ENCODE measurements around the gene MRPL42. TPM values are rescaled to one million over a fixed set of nuclear protein-coding genes. Genes with fewer than 3 reads are reported as not detected.

The MRPL42 gene
- total RNA-seq, 1 donor from 2014 or later = 287 TPM

DNA sequence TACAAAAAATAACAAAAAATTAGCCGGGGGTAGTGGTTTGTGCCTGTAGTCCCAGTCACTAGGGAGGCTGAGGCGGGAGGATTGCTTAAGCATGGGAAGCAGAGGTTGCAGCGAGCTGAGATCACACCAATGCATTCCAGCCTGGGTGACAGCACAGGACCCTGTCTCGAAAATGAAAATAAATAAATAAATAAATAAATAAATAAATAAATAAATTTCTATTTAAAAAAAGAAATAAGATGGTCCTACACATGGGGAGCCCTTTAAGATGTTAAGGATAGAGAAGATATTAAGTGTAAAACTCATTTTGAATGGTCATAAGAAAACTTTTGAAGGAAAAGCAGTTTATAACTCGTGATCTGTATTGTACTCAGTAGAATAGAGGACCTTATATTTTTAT lies 8.2 kb upstream of the MRPL42 start:
- no peaks in the 10 kb centered on the region for H3K36me3 ChIP-seq
- no peaks in the 10 kb centered on the region for H3K9me3 Mint-ChIP-seq
- H2AFZ ChIP-seq (replicated peaks) = no peak overlapping the region

DNA sequence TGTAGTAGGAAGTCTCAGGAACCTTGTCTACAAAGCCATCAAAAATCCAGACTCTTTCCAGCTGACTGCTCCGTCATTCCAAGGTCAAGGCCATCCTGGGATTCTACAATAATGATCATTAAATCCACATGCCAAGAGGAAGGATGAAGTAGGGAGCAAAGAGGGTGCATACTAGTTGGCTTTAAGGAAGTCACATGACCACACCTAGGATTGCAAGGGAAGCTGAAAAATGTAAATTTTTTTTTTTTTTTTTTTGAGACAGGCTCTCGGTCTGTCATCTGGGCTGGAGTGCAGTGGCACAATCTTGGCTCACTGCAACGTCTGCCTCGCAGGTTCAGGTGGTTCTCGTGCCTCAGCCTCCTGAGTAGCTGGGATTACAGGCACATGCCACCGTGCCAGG lies 7.3 kb upstream of the MRPL42 start:
- no peaks in the 10 kb centered on the region for H3K9me3 ChIP-seq (ENCODE audit: low read depth)
- peaks cover 9% of the 10 kb centered on the region for H3K27me3 Mint-ChIP-seq (ENCODE audit: insufficient read depth, low read depth)
- H3K36me3 Mint-ChIP-seq = no peaks in the 10 kb centered on the region
- no peak overlapping the region for H3K4me2 ChIP-seq
- H3K4me3 ChIP-seq = no peak overlapping the region
- H3F3A ChIP-seq (ENCODE audit: low read depth) = no peaks in the 10 kb centered on the region
- no peaks in the 10 kb centered on the region for H3K79me2 ChIP-seq (ENCODE audit: low read depth)
- H2AFZ ChIP-seq (replicated peaks) = no peak overlapping the region
- H3K4me1 ChIP-seq = no peaks in the 10 kb centered on the region
- H3K9ac ChIP-seq = no peak overlapping the region
- H3K9me3 Mint-ChIP-seq = no peaks in the 10 kb centered on the region
- no peaks in the 10 kb centered on the region for H3K27me3 ChIP-seq
- no peaks in the 10 kb centered on the region for H3K36me3 ChIP-seq
- H3K4me1 Mint-ChIP-seq = no peaks in the 10 kb centered on the region
- H4K20me1 ChIP-seq (ENCODE audit: low read depth) = no peaks in the 10 kb centered on the region
- H3K4me3 Mint-ChIP-seq = no peak overlapping the region
- TF ChIP-seq, protein P1, sequence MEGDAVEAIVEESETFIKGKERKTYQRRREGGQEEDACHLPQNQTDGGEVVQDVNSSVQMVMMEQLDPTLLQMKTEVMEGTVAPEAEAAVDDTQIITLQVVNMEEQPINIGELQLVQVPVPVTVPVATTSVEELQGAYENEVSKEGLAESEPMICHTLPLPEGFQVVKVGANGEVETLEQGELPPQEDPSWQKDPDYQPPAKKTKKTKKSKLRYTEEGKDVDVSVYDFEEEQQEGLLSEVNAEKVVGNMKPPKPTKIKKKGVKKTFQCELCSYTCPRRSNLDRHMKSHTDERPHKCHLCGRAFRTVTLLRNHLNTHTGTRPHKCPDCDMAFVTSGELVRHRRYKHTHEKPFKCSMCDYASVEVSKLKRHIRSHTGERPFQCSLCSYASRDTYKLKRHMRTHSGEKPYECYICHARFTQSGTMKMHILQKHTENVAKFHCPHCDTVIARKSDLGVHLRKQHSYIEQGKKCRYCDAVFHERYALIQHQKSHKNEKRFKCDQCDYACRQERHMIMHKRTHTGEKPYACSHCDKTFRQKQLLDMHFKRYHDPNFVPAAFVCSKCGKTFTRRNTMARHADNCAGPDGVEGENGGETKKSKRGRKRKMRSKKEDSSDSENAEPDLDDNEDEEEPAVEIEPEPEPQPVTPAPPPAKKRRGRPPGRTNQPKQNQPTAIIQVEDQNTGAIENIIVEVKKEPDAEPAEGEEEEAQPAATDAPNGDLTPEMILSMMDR (IDR thresholded peaks at IDR 0.05) = no peak
- TF ChIP-seq EZH2phosphoT487 (IDR thresholded peaks at IDR 0.05) (no peak), EZH2 (IDR thresholded peaks at IDR 0.05) (no peak)
- DNase-seq (ENCODE audit: low spot score) = no peak
- no peak overlapping the region for H3K27ac ChIP-seq
- H3K27ac Mint-ChIP-seq = no peak overlapping the region

More for the DNA sequence above, 8.2 kb upstream of the MRPL42 start:
- H3F3A ChIP-seq (ENCODE audit: low read depth) = no peaks in the 10 kb centered on the region
- H3K4me2 ChIP-seq = no peak overlapping the region
- H3K4me3 Mint-ChIP-seq = no peak overlapping the region
- H4K20me1 ChIP-seq (ENCODE audit: low read depth) = no peaks in the 10 kb centered on the region
- H3K27me3 ChIP-seq = no peaks in the 10 kb centered on the region
- TF ChIP-seq EZH2phosphoT487 (IDR thresholded peaks at IDR 0.05) (no peak), EZH2 (IDR thresholded peaks at IDR 0.05) (no peak)
- TF ChIP-seq, protein P1 (IDR thresholded peaks at IDR 0.05) = no peak
- H3K9me3 ChIP-seq (ENCODE audit: low read depth) = no peaks in the 10 kb centered on the region
- no peak for DNase-seq (ENCODE audit: low spot score)
- H3K36me3 Mint-ChIP-seq = no peaks in the 10 kb centered on the region
- no peak overlapping the region for H3K4me3 ChIP-seq
- no peak overlapping the region for H3K27ac Mint-ChIP-seq
- no peak overlapping the region for H3K27ac ChIP-seq
- H3K9ac ChIP-seq = no peak overlapping the region
- no peaks in the 10 kb centered on the region for H3K4me1 ChIP-seq
- peaks cover 7% of the 10 kb centered on the region for H3K27me3 Mint-ChIP-seq (ENCODE audit: insufficient read depth, low read depth)
- H3K79me2 ChIP-seq (ENCODE audit: low read depth) = no peaks in the 10 kb centered on the region
- no peaks in the 10 kb centered on the region for H3K4me1 Mint-ChIP-seq

DNA sequence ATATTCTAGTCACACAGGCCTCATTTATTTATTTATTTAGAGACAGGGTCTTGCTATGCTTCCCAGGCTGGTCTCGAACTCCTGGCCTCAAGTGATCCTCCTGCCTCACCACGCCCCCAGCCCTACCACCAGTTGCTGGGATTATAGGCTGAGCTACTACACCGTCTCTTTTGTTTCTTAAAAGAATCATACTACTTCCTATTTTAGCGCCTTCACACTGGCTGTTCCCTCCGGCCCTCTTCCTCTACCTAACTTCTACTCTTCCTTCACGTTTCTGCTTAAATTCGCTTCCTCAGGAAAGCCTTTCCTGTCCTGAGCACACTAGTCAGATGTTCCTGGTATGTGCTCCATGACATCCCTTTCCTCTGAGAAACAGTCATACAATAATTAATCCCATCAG lies 6.4 kb upstream of the MRPL42 start:
- Mint-ChIP-seq H3K27ac (no peak overlapping the region), H3K36me3 (no peaks in the 10 kb centered on the region)
- H3K4me1 ChIP-seq = no peaks in the 10 kb centered on the region

More for the DNA sequence above, 6.4 kb upstream of the MRPL42 start:
- Mint-ChIP-seq H3K9me3 (no peaks in the 10 kb centered on the region), H3K4me1 (no peaks in the 10 kb centered on the region), H3K27me3 (ENCODE audit: insufficient read depth, low read depth) (peaks cover 8% of the 10 kb centered on the region), H3K4me3 (no peak overlapping the region)
- H3K9me3 ChIP-seq (ENCODE audit: low read depth) = no peaks in the 10 kb centered on the region
- no peaks in the 10 kb centered on the region for H3F3A ChIP-seq (ENCODE audit: low read depth)
- H3K4me2 ChIP-seq = no peak overlapping the region
- no peak overlapping the region for H3K27ac ChIP-seq
- H3K36me3 ChIP-seq = no peaks in the 10 kb centered on the region
- no peak overlapping the region for H3K4me3 ChIP-seq
- no peak overlapping the region for H3K9ac ChIP-seq
- no peak for DNase-seq (ENCODE audit: low spot score)
- H3K79me2 ChIP-seq (ENCODE audit: low read depth) = no peaks in the 10 kb centered on the region
- H4K20me1 ChIP-seq (ENCODE audit: low read depth) = no peaks in the 10 kb centered on the region
- no peaks in the 10 kb centered on the region for H3K27me3 ChIP-seq
- no peak overlapping the region for H2AFZ ChIP-seq (replicated peaks)
- TF ChIP-seq, protein P1 (IDR thresholded peaks at IDR 0.05) = no peak
- TF ChIP-seq EZH2 (IDR thresholded peaks at IDR 0.05) (no peak), EZH2phosphoT487 (IDR thresholded peaks at IDR 0.05) (no peak)

All from neural progenitor cell (in vitro differentiated cells).